Inflammatory macrophage treated with lipopolysaccharide for 1 hour (primary cell): ENCODE measurements around the gene FOXP3.

ENCODE experiments used
- DNase-seq, 2 donors: peaks; one replicate each; pipeline ENCODE4 v3.0.0-alpha.2; 2020 to 2022

FOXP3 gene

DNA sequence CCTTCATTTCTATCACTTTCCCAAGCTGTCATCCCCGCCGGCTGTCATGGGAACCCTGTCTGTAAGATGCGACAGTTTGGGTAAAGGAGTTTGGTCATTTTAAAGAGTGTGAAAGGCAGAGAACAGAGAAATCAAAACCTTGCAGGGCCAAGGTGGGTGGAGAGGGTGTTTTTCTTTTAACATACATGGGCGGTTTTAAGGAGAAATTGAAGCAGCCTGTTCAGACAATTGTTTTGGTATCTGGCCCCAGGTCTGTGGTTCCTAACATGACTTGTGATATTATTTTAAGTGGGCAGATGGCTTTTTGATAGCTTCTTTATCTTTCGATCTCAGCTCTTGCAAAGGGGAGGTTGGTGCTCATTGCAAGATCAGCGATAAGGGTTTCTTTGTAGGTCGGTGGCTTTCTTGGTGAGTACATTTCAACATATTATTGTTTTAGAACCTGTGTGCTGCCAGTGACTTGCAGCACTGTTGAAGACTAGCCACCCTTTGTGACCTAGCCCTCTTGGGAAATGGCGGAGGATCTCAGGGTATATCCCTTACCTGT, 8.7 kb upstream of the FOXP3 start:
- DNase-seq: no peak

DNA sequence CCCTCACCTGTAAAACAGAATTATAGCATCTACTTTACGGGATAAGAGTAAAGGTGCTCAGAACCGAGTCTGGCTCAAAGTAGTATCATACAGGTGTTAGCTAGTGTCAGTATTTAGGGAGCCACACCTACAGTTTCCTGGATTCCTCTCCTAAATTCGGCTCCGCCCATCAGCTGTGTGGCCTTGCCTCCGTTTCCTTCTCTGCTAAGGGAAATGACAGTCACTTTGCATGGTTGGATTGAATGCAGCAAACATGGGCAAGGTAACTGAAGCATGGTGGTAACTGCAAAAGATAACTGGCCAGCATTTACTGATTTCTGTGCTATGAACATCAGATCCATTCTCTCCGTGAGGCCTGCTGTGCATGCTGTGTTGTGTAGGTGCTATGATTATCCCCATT, 7.9 kb upstream of the FOXP3 start:
- DNase-seq: no peak

DNA sequence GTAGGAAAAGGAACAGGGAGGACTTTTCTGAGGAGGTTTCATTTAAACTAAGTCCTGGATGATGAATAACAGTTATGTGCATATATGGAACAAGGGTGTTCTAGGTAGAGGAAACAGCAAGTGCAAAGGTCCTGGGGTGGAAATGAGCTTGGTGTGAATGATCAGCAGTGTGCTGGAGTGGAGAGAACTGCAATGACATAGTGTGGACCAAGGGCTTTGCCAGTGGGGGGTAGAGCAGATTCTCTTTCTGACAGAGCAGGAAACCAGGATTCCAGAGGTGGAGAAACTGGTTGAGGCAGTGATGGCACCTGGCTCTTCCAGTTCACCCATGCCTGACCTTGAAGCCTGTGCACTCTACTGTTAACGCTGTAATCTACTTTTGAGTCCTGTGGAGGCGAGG, 6.8 kb upstream of the FOXP3 start:
- no peak for DNase-seq

DNA sequence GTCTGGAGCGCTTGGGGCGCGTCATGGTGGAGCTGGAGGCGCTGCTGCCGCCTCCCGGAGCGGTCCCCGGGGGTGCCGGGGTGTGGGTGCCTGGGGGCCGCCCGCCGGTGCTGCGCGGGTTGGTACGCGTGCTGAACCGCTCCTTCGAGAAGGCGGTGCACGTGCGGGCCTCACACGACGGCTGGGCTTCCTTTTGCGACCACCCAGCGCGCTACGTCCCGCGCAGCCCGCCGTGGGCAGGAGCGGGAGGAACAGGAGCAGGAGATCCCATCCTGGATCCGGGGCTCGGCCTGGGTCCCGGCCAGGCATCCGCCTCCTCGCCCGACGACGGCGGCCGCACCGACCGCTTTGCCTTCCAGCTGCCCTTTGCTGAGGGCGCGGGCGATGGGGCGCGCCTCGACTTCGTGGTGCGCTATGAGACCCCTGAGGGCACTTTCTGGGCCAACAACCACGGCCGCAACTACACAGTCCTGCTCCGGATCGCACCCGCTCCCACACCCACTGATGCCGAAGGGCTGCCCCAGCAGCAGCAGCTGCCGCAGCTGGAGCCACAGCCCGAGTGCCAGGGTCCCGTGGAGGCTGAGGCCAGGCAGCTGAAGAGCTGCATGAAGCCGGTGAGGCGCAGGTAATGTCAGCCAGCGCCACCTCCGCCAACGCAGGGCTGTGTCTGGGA, 5.9 kb upstream of the FOXP3 start:
- no peak for DNase-seq

DNA sequence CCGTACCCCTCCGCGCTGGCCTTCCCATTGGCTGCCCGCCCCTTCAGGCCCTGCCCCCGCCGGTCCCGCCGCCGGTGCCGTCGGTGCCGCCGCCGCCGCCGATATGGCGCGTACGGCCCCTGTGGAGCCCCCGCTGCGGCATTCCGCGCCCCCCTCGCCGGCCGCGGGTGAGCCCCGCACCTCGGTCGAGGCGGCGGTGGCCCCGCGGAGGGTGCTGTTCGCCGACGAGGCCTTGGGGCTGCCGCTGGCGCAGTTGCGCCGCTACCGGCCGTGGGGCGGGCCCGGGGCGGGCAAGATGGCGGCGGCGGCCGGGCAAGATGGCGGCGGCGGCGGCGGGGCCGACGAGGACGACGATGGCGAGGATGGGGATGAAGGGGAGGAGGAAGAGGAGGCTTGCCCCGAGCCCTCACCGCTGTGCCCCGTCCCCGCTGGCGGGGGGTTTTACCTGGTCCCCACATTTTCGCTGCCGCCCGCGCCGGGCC, 5.3 kb upstream of the FOXP3 start, which contains the start of gene PPP1R3F:
Gene PPP1R3F, plus strand, starts transcription at position 27 of the 482 bp plus-strand sequence. Its CDS starts 77 bp downstream, at position 104.
- DNase-seq: no peak

DNA sequence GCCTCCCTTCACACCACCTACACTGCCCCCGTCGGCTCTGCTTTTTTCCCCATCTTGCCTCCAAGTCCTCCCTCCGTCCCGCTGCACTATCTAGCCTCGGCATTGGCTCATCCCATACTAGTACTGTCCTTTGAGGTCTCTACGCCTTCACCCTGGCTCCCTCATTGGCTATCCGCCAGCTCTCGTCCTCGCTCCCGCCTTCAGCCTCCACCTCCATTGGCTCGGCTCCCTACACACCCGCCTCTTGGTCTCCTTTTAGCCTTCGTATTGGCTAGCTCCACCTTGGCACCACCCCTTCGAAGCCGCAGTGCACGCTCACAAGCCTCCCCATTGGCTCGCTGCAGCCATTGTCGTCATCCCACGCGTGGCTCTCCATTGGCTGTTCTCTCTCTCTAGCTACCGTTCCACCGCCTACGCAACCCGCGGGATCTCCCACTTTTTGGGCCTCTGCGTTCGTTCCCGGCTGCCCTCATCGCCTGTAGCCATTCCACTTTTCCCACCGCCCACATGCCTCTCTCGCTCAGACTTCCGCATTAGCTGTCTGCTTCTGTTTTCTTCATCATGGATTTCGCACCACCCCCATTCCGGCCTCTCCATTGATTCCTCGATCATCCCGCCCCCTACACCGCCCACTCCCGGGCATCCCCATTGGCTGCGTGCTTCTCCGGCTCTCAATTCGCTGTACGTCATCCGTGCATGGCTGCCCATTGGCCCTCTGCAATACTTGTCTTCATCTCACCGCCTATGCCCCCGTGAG, 4.7 kb upstream of the FOXP3 start:
- DNase-seq: peak; percentile 93 to 96

DNA sequence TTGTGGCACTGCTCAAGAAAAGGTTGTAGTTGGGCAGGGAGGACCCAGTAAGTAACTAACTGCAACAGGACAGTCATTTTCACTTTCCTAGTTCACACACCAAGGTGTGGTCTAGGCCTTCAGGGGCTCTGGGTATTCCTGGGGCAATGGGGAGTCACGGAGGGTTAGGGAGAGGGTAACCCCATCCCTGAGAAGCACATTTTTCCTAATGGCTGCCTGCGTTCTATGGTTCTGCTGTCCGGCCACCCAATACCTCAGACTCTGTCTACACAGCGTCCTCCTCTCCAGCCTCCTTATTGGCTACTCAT, 4.1 kb upstream of the FOXP3 start:
- no peak for DNase-seq

DNA sequence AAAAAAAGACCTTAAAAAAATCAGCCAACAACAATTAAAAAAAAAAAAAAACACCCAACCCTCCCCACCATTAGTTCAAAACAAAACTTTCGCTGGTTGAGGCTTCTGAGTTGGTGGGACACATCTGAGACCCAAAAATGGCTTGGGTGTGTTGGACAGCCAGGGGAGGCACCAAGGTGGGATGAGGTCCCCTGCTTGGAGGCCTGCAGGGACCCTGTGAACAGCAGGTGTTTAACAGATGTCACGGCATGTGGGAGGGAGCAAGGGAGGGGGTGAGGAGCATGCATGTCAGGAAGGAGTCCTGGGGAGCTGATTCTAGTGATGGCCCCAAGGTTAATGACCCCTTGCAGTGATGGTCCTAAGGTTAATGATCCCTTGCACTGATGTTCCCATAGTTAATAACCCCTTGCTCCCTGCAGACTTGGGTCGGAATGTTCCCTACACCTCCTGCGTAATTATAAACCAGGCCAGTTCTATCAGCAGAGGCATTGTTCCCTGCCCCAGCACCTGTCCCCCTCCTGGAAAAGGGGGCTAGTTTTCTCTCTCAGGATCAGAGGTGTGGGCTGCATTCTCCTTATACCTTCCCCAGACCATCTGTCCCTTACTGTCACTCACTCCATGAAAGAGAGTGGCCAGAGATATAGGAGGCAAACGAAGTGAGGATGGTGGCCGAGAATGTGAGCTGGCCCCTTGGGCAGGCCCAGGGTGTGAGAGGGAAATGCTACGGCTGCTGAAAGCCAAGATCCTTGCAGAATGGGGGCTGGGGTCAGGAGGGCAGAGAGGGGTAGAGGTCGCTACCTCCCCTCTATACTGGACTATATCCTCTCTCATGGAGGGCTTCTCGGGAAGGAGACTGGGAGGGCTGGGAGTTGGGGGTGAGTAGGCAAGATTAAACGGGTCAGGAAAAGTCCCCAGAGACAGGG, 2.3 kb upstream of the FOXP3 start:
- no peak for DNase-seq

DNA sequence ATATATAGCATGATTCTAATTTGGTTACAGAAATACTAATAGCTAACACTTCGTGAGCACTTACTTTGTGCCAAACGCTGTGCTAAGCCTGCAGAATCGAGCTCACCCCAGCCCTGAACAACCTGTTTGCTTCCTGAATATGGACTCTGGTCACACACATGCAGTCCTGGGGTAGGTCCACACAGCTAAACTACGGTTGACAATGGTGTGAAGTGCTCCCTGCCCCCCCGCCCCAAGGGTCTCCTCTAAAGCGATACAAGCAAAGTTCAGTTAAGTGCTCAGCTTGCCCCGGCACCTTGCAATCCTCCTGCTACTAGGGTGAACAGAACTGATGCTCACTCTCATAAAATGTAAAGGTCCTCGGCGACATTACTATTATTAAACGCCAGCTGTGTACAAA, 879 bp downstream of the FOXP3 start:
- no peak for DNase-seq

DNA sequence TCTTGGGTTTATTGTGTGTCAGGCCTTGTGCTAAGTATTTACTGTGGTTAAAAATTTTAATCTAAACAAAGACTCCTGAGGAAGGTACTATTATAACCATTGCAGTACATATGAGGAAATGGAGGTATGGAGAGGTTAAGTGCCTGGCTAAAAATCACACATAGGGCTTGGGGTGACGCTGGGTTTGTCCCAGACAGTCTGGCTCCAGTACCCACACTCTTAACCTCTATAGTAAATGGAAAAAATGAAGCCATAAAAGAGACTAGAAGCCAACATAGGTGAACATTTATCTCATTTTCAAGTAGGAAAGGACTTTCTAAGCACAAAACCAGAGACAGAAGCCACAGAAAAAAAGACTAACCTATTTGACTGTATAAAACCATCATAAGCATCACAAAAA, 1.9 kb downstream of the FOXP3 start:
- DNase-seq: no peak

DNA sequence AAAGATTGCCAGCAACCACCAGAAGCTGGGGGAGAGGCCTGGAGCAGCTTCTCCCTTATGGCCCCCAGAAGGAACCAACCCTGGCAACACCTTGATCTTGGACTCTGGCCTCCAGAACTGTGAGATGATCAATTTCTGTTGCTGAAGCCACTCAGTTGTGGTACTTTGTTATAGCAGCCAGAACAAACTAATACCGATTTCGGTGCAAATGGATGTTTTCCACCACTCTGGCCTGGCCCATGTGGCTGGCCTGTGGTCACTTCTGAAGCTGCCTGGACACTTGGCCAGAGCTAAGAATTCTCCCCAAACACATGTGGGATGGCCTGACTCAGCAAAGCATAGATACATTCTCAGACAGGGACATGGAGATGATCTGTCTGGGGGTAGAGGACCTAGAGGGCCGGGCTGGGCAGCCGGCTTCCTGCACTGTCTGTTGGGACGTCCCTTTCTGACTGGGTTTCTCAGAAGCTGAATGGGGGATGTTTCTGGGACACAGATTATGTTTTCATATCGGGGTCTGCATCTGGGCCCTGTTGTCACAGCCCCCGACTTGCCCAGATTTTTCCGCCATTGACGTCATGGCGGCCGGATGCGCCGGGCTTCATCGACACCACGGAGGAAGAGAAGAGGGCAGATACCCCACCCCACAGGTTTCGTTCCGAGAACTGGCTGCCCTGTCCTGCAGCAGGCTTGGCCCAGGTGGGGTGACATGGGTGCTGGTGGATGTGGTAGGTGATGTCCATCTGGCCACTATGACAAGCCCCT, 4.1 kb downstream of the FOXP3 start:
- DNase-seq: no peak

DNA sequence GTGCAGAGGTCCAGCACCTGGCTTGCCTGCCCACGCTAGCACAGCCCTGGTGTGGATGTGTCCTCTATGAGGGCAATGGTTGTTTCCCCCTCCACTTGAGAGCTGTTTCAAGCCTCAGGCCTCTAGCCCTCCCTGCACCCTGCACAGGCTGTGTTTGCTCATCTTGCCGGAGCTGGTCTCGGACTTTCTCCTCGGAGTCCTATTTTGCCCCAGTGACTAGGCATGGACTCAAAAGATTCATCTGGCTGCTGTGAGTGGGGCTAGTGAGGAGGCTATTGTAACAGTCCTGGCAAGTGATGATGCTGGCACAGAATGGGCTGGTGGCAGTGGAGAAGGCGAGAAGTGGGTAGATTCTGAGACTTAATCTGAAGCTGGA, 5.8 kb downstream of the FOXP3 start:
- no peak for DNase-seq

DNA sequence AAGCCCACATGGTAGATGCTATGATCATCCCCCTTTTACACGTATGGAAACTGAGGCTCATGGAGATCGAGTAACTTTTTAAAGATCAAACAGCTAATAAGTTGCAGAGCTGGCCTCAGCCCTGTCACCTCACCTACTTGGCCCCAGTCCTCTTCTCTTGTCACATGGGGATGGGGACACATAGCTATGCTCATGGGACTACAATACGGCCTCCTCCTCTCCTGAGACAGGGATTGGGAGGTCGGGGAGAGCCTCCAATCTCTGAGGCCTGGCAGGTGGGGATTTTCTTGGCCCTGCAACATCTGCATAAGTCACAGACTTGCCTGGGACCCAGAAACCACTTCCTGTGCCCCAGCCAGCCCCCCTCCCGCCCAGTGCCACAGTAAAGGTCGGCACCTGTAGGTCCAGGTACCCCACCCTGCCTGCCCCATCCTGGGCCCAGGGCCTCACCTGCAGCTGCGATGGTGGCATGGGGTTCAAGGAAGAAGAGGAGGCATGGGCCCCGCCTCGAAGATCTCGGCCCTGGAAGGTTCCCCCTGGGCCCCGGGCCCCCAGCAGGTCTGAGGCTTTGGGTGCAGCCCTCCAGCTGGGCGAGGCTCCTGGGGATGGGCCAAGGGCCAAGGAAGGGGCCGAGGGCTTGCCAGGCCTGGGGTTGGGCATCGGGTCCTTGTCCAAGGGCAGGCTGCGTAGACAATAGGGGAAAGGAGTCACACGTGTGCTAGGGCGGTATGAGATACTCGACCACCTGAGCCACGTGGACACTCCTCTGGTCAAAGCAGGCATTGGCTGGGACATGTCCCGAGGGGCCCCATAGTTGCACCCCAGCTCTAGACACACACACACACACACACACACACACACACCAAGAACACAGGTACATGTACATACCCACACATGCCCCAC, 6.4 kb downstream of the FOXP3 start:
- no peak for DNase-seq

DNA sequence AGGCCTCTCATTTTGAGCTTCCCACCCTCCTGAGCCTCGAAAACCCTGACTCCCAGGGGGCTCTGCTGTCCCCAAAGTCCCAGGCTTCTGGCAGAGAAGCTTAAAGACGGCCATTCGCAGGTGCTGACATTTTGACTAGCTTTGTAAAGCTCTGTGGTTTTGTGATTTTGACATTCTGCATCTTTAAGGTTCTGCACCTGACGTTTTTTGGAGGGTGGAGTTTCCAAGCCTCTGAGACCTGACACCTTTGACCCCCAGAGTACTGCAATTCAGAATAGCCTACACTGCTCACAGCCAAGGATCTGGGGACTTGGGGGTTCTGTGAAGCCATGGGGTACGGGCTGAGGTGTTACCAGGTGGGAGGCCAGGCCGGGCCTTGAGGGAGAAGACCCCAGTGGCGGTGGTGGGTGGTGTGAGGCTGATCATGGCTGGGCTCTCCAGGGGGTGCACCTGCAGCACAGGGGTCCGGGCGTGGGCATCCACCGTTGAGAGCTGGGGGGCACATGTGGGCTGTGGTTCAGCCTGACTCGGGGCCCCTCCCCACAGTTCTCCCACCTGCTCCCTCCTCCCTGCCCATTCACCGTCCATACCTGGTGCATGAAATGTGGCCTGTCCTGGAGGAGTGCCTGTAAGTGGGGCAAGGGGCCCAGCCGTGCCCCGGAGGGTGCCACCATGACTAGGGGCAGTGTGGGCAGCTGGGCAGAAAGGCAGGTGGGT, 7.3 kb downstream of the FOXP3 start:
- DNase-seq: no peak

DNA sequence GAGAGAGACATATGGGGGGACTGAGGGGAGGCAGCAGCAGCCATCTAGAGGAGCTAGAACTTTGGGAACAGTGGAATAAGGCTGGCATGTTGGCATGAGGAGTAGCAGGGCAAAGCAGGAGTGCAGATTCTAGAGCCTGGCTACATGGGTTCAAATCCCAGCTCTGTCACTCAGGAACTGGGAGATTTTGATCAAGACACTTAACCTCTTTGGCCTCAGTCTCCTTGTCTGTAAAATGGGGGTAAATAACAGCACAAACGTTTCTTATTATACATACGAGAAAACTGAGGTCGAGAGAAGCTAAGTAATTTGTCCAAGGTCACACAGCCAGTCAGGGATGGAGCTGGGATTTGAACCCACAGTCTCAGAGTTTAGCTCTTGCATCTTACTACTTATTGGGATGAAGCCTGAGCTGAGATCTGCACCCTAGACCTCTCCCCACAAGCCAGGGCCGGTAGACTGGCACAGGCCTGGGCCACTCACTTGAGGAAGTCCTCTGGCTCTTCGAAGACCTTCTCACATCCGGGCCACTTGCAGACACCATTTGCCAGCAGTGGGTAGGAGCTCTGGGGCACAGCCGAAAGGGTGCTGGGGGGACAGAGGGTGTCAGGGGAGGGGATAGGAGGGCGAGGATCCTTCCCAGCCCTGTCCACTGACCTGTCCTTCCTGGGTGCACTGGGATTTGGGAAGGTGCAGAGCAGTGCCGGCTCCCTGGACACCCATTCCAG, 8.1 kb downstream of the FOXP3 start:
- no peak for DNase-seq

DNA sequence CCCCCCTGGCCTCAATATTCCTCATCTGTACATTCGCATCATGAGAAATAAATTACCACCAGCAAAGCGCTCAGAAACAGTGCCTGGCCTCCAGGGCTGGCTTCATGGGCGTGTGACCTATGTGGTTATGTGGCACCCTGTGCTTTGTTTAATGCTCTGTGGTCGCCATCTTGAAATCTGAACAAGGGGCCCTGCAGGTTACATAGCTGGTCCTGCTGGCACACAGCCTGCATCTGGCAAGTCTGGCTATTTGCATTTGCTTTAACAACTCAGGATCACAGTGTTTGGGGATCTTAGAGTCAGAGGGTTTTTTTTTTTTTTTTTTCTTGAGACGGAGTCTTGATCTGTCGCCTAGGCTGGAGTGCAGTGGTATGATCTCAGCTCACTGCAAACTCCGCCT, 9.9 kb downstream of the FOXP3 start:
- no peak for DNase-seq

DNA sequence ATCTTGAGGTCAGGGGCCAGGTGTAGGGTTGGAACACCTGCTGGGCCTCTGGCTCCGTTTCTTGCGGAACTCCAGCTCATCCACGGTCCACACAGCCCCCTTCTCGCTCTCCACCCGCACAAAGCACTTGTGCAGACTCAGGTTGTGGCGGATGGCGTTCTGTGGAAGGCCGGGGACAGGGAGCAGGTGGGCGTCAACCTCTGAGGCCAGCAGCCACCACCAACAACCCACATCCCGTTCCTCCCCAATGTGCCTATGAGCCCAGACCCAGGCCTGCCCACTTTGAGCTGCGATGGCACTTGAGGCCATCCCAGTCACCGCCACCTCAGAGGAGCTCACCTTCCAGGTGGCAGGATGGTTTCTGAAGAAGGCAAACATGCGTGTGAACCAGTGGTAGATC, 13.2 kb downstream of the FOXP3 start:
- DNase-seq: no peak

DNA sequence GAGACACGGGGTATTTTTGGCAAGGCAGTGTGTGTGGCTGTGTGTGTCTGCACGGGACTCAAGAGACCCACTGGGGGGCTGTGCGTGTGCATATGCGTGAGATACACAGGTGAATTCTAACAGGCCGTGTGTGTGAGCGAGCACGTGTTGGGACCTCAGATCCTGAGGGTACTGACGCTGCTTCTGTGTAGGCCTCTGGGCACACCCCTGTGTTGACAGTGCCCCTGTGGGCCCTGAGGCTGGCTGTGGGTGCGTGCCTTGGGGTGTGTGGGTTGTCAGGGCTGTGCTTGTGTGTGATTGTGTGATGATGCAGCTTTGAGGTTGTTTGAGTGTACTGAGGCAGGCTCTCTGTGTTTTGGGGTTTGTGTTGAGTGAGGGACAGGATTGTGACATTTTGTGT, 13.9 kb downstream of the FOXP3 start:
- DNase-seq: no peak

DNA sequence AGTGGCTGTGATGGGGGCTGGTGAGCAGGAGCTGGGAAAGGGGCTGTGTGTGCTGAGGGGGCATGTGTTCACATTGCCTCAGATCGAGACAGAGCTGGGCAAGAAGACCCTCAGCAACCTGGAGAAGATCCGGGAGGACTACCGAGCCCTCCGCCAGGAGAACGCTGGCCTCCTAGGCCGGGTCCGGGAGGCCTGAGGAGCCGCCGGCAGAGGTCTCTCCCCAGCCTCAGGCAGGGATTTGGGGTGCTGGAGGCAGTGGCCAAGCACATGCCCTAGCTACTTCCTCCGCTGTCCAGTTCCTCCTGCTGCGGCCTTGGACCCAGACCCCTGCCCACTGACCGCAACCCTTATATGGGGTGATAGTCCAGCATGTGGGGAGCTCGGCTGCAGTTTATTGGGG, 14.4 kb downstream of the FOXP3 start:
- DNase-seq: no peak

DNA sequence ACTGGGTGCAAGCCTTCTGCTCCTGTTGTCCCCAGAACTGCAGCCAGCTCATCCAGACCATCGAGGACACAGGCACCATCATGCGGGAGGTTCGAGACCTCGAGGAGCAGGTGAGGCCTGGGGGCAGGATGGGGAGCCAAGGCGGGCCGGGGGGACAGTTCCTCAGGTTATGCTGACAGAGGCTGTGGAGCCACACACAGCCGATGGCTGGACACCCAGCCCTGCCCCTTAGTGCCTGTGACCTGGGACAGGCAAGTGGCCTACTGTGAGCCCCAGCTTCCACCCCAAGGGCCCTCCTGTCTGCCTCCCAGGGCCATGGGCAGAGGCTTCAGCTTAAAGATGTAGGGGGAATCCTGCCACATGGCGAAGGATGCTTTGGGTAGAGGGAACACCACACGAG, 14.9 kb downstream of the FOXP3 start:
- no peak for DNase-seq
